H9 (cell line): Measurements from ENCODE around the gene RBMS3. TPM values are rescaled to one million over a fixed set of nuclear protein-coding genes. Genes with fewer than 3 reads are reported as not detected.

Experiments
- DNase-seq: peaks from one replicate; pipeline ENCODE4 v3.0.0-alpha.2; 2017
- H2AFZ ChIP-seq: one replicate; pipeline ENCODE4 v1.6.1; 2013; ENCODE audit warnings: mild to moderate bottlenecking, low read length, control low read depth, moderate library complexity
- H2AK5ac ChIP-seq: 2 replicates; pipeline ENCODE4 v1.6.1; 2013; ENCODE audit warnings: low read length, control low read depth, mixed read lengths; ENCODE audit not compliant: insufficient read length
- H2BK120ac ChIP-seq: one replicate; pipeline ENCODE4 v1.6.1; 2013; ENCODE audit warnings: low read depth, mild to moderate bottlenecking, low read length, control low read depth, inconsistent platforms; ENCODE audit not compliant: poor library complexity, severe bottlenecking
- H2BK12ac ChIP-seq: 2 replicates; pipeline ENCODE4 v1.6.1; 2013; ENCODE audit warnings: low read length, control low read depth, mixed read lengths, low read depth; ENCODE audit not compliant: insufficient read length
- H2BK15ac ChIP-seq: 2 replicates; pipeline ENCODE4 v1.6.1; 2013; ENCODE audit warnings: low read depth, low read length, control low read depth
- H2BK20ac ChIP-seq: one replicate; pipeline ENCODE4 v1.6.1; 2013; ENCODE audit warnings: low read depth, mild to moderate bottlenecking, low read length, control low read depth, inconsistent platforms; ENCODE audit not compliant: poor library complexity, severe bottlenecking
- H2BK5ac ChIP-seq: 2 replicates; pipeline ENCODE4 v1.6.1; 2013; ENCODE audit warnings: low read length, control low read depth, mixed read lengths; ENCODE audit not compliant: insufficient read length
- H3K14ac ChIP-seq: 2 replicates; pipeline ENCODE4 v1.6.1; 2013; ENCODE audit warnings: low read length, control low read depth; ENCODE audit not compliant: insufficient read depth
- H3K18ac ChIP-seq: 2 replicates; pipeline ENCODE4 v1.6.1; 2013; ENCODE audit warnings: low read depth, mild to moderate bottlenecking, mixed read lengths, low read length, control low read depth; ENCODE audit not compliant: insufficient read length
- H3K23ac ChIP-seq: 2 replicates; pipeline ENCODE4 v1.6.1; 2013; ENCODE audit warnings: low read length, control low read depth, mixed read lengths, low read depth; ENCODE audit not compliant: insufficient read length
- H3K23me2 ChIP-seq: 2 replicates; pipeline ENCODE4 v1.6.1; 2013; ENCODE audit warnings: low read depth, mild to moderate bottlenecking, mixed read lengths, low read length, control low read depth; ENCODE audit not compliant: insufficient read length, poor library complexity, severe bottlenecking
- H3K27ac ChIP-seq: 2 replicates; pipeline ENCODE4 v1.5.1; 2013; ENCODE audit warnings: low read length, control low read depth, mixed read lengths, low read depth; ENCODE audit not compliant: insufficient read length
- H3K27me3 ChIP-seq: 2 replicates; pipeline ENCODE4 v1.6.1; 2013; ENCODE audit warnings: low read length, control low read depth, inconsistent platforms; ENCODE audit not compliant: insufficient read depth
- H3K4ac ChIP-seq: 2 replicates; pipeline ENCODE4 v1.6.1; 2013; ENCODE audit warnings: low read depth, mild to moderate bottlenecking, control low read depth, inconsistent platforms, low read length, moderate library complexity
- H3K4me1 ChIP-seq: 2 replicates; pipeline ENCODE4 v1.6.1; 2013; ENCODE audit warnings: low read length, control low read depth, inconsistent platforms; ENCODE audit not compliant: insufficient read depth
- H3K4me2 ChIP-seq: 2 replicates; pipeline ENCODE4 v1.6.1; 2013; ENCODE audit warnings: low read length, control low read depth, mixed read lengths; ENCODE audit not compliant: insufficient read length, insufficient read depth
- H3K56ac ChIP-seq: 2 replicates; pipeline ENCODE4 v1.6.1; 2013; ENCODE audit warnings: low read depth, mild to moderate bottlenecking, mixed read lengths, low read length, control low read depth; ENCODE audit not compliant: insufficient read length
- H3K79me1 ChIP-seq: 2 replicates; pipeline ENCODE4 v1.6.1; 2013; ENCODE audit warnings: low read depth, mild to moderate bottlenecking, moderate library complexity, low read length, control low read depth, inconsistent platforms; ENCODE audit not compliant: insufficient read depth, poor library complexity, severe bottlenecking
- H3K79me2 ChIP-seq: 2 replicates; pipeline ENCODE4 v1.6.1; 2013; ENCODE audit warnings: low read length, control low read depth, inconsistent platforms; ENCODE audit not compliant: insufficient read depth
- H3K9ac ChIP-seq: 2 replicates; pipeline ENCODE4 v1.6.1; 2013; ENCODE audit warnings: low read length, control low read depth, mixed read lengths; ENCODE audit not compliant: insufficient read length; ENCODE audit errors: extremely low read depth
- H3K9me3 ChIP-seq: one replicate; pipeline ENCODE4 v1.6.1; 2013; ENCODE audit warnings: low read depth, low read length, inconsistent platforms; ENCODE audit not compliant: control insufficient read depth
- H3T11ph ChIP-seq: one replicate; pipeline ENCODE4 v1.6.1; 2013; ENCODE audit warnings: mild to moderate bottlenecking, low read length, control low read depth, inconsistent platforms
- H4K20me1 ChIP-seq: one replicate; pipeline ENCODE4 v1.6.1; 2013; ENCODE audit not compliant: control insufficient read depth, insufficient read length, insufficient read depth
- H4K5ac ChIP-seq: 2 replicates; pipeline ENCODE4 v1.6.1; 2013; ENCODE audit warnings: low read depth, mild to moderate bottlenecking, mixed read lengths, low read length, control low read depth; ENCODE audit not compliant: insufficient read length
- H4K8ac ChIP-seq: replicated peaks from 2 replicates; pipeline ENCODE4 v1.6.1; 2013; ENCODE audit warnings: low read length, control low read depth, mixed read lengths, low read depth; ENCODE audit not compliant: insufficient read length
- H4K91ac ChIP-seq: 2 replicates; pipeline ENCODE4 v1.6.1; 2013; ENCODE audit warnings: low read depth, mild to moderate bottlenecking, moderate library complexity, mixed read lengths, low read length, control low read depth; ENCODE audit not compliant: insufficient read length
- H3K27ac Mint-ChIP-seq, 3 experiments: 2 replicates in 2 of 3; 3 replicates in 1 of 3; pipeline ENCODE4 v1.8.0; 2020 to 2021; ENCODE audit warnings: mixed read lengths in 3 of 3, mild to moderate bottlenecking in 1 of 3, moderate library complexity in 1 of 3
- H3K27me3 Mint-ChIP-seq: 2 replicates; pipeline ENCODE4 v1.8.0; 2021; ENCODE audit warnings: low read depth, mild to moderate bottlenecking, moderate library complexity, mixed read lengths
- H3K36me3 Mint-ChIP-seq, 3 experiments: 2 replicates in 2 of 3; 3 replicates in 1 of 3; pipeline ENCODE4 v1.8.0; 2020 to 2021; ENCODE audit warnings: low read depth in 3 of 3, mixed read lengths in 3 of 3; ENCODE audit not compliant: insufficient read depth in 1 of 3
- H3K4me1 Mint-ChIP-seq, 2 experiments: 2 replicates each; pipeline ENCODE4 v1.8.0; 2020; ENCODE audit warnings: mixed read lengths in 2 of 2
- H3K4me3 Mint-ChIP-seq, 2 experiments: 2 replicates in 1 of 2; 3 replicates in 1 of 2; pipeline ENCODE4 v1.8.0; 2020 to 2021; ENCODE audit warnings: mild to moderate bottlenecking in 2 of 2, mixed read lengths in 2 of 2, moderate library complexity in 1 of 2
- H3K9me3 Mint-ChIP-seq, 2 experiments: 2 replicates in 1 of 2; 3 replicates in 1 of 2; pipeline ENCODE4 v1.8.0; 2020; ENCODE audit warnings: mild to moderate bottlenecking in 2 of 2, mixed read lengths in 2 of 2, moderate library complexity in 1 of 2
- WGBS: extraction: QIAGEN DNeasy Blood & Tissue Kit; methylation state at CpG from one replicate; pipeline ENCODE4 v1.1.7; 2013; ENCODE audit warnings: missing lambda C conversion rate, low lambda C conversion rate, mixed read lengths; ENCODE audit not compliant: insufficient read length; ENCODE audit errors: extremely low coverage; 5-methylcytosine and 5-hydroxymethylcytosine counted together
- total RNA-seq: library from RNA; stranded (reverse); gene quantifications from 2 replicates; pipeline ENCODE4 v1.2.1, GENCODE V29; 2021
- TF ChIP-seq, protein P1 (sequence below): fragments of 200-600 bp; sonication (generic); conservative IDR thresholded peaks from 3 replicates; pipeline ENCODE4 v1.8.0; 2021; ENCODE audit warnings: antibody characterized with exemption, mild to moderate bottlenecking

The RBMS3 gene
- total RNA-seq, 1 experiment from 2014 or later = 8.1 TPM

DNA sequence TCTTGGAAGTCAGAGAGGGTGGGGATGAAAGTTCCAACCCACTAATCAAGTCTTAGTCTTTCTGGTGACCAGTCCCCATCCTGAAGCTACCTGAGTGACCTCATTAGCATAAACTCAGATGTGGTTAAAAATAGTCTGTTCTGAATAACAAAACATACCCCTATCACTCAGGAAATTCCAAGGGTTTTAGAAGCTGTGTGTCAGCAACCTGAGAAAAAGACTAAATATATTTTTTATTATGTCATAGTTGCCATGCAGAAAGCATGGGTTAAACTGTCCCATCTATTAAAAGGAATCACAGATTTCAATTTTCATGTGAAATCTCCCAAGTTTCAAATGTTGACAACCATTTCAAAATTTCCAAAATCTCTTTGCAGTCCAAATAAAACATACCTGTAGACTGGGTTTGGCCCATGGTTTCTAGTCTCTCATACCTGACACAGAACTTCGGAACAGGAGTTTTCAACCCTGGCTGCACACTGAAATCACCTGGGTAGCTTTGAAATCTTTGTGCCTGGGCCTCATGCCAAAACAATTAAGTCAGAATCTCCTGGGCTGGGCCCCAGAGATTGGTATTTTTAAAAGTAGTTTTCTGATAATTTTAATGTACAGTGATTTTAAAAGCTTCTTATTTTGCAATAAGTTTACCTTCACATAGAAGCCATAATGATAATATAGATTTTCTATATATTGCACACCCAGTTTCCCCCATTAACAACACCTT, 476.3 kb downstream of the RBMS3 start:
- Histone ChIP-seq H3K4me2 (no peak overlapping the region), H3T11ph (no peak overlapping the region), H3K27ac (no peak overlapping the region), H3K23me2 (no peaks in the 10 kb centered on the region), H3K4ac (no peak overlapping the region), H2BK120ac (no peak overlapping the region), H3K14ac (no peak overlapping the region), H2AFZ (no peak overlapping the region), H3K23ac (no peak overlapping the region), H2AK5ac (no peak overlapping the region), H2BK12ac (no peak overlapping the region), H3K9me3 (no peaks in the 10 kb centered on the region), H3K4me1 (peaks cover 11% of the 10 kb centered on the region; the same call in 1 of the 2 replicates), H3K79me1 (no peaks in the 10 kb centered on the region), H4K8ac (no peak overlapping the region), H3K56ac (no peak overlapping the region), H4K91ac (no peak overlapping the region), H3K27me3 (no peaks in the 10 kb centered on the region), H3K79me2 (no peaks in the 10 kb centered on the region), H2BK5ac (no peak overlapping the region), H4K20me1 (no peaks in the 10 kb centered on the region), H2BK20ac (no peak overlapping the region), H4K5ac (no peak overlapping the region), H3K9ac (no peak overlapping the region), H2BK15ac (no peak overlapping the region), H3K18ac (no peak overlapping the region)
- DNase-seq = no peak
- TF ChIP-seq, protein P1, sequence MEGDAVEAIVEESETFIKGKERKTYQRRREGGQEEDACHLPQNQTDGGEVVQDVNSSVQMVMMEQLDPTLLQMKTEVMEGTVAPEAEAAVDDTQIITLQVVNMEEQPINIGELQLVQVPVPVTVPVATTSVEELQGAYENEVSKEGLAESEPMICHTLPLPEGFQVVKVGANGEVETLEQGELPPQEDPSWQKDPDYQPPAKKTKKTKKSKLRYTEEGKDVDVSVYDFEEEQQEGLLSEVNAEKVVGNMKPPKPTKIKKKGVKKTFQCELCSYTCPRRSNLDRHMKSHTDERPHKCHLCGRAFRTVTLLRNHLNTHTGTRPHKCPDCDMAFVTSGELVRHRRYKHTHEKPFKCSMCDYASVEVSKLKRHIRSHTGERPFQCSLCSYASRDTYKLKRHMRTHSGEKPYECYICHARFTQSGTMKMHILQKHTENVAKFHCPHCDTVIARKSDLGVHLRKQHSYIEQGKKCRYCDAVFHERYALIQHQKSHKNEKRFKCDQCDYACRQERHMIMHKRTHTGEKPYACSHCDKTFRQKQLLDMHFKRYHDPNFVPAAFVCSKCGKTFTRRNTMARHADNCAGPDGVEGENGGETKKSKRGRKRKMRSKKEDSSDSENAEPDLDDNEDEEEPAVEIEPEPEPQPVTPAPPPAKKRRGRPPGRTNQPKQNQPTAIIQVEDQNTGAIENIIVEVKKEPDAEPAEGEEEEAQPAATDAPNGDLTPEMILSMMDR = no peak
- Mint-ChIP-seq H3K4me3 (no peak overlapping the region; a peak in 1 of 5 replicates), H3K36me3 (no peaks in the 10 kb centered on the region), H3K9me3 (no peaks in the 10 kb centered on the region), H3K27ac (0 out of 7 replicates have a peak overlapping the region, but pooled peaks of 1 of the 3 experiments have one; percentile 27), H3K27me3 (no peaks in the 10 kb centered on the region), H3K4me1 (peaks cover 17 to 37% of the 10 kb centered on the region in 2 experiments)
- WGBS = no CpG with 5 or more reads among the region's 1 CpG
